Sigmoid colon (tissue), 4 donors: ENCODE data around the gene GCNT2.

Experiments used
- EP300 ChIP-seq, 4 donors: sonication (generic); formaldehyde crosslinking; IDR thresholded peaks; one replicate each; pipeline ENCODE4 v1.6.1; 2017; ENCODE audit warnings: antibody characterized with exemption in 4 of 4
- POLR2AphosphoS5 ChIP-seq, 4 donors: sonication (generic); formaldehyde crosslinking; IDR thresholded peaks; one replicate each; pipeline ENCODE4 v1.6.1; 2017; ENCODE audit warnings: antibody characterized with exemption in 4 of 4
- TF ChIP-seq, protein P1 (sequence below), 4 experiments: fragments of 450-650 bp in 3 of 4; fragments of 200-600 bp in 1 of 4; IDR thresholded peaks; one replicate each; pipeline ENCODE4 v1.5.1; 2016 to 2019; ENCODE audit warnings: antibody characterized with exemption in 4 of 4, mild to moderate bottlenecking in 3 of 4, moderate library complexity in 2 of 4

DNA sequence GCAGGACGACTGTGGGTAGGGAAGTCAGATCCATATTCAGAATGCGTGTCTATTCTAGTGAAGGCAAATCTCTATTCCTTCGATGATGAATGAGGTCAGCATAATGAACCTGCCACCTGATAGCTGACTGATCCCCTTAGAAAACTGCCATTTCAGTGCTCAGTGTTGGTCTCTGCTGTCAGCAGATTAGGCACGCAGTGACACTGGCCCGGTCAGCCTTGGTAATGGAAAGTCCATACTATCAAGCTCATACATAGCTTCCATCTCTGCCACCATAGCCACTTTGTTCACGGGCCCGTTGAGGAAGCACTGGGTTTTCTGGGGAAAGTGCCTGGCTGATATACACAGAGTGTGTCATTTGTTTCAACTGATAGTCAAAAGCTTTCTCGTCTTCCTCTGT lies 119.3 kb downstream of the GCNT2 start:
- TF ChIP-seq, protein P1, sequence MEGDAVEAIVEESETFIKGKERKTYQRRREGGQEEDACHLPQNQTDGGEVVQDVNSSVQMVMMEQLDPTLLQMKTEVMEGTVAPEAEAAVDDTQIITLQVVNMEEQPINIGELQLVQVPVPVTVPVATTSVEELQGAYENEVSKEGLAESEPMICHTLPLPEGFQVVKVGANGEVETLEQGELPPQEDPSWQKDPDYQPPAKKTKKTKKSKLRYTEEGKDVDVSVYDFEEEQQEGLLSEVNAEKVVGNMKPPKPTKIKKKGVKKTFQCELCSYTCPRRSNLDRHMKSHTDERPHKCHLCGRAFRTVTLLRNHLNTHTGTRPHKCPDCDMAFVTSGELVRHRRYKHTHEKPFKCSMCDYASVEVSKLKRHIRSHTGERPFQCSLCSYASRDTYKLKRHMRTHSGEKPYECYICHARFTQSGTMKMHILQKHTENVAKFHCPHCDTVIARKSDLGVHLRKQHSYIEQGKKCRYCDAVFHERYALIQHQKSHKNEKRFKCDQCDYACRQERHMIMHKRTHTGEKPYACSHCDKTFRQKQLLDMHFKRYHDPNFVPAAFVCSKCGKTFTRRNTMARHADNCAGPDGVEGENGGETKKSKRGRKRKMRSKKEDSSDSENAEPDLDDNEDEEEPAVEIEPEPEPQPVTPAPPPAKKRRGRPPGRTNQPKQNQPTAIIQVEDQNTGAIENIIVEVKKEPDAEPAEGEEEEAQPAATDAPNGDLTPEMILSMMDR (IDR thresholded peaks at IDR 0.05): no peak
- TF ChIP-seq POLR2AphosphoS5 (IDR thresholded peaks at IDR 0.05) (no peak), EP300 (IDR thresholded peaks at IDR 0.05) (no peak)
